GM21515 (cell line): Measurements from ENCODE around the gene VKORC1.

Experiments used
- ATAC-seq: cut with Tn5 transposase; IDR thresholded peaks from one replicate; pipeline ENCODE4 v1.9.1; 2021; ENCODE audit not compliant: unreplicated experiment

VKORC1 gene

DNA sequence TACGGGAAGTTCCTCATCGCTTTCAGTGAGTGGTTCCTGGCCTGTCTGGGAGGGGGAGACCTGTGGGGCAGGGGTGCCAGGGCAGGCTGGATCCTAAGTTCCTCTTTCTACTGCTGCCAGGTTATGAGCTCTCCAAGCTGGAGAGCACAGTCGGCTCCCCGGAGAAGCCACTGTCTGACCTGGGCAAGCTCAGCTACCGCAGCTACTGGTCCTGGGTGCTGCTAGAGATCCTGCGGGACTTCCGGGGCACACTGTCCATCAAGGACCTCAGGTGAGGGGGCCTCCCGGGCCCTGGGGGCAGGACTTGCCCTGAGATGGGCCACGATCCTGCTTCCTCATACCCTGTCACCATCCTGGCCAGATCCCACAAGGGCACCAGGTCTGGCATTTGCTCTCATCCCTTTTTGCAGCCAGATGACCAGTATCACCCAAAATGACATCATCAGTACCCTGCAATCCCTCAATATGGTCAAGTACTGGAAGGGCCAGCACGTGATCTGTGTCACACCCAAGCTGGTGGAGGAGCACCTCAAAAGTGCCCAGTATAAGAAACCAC is 35.8 kb upstream of the VKORC1 start:
- ATAC-seq: no peak

GRCh38 chr16:31129568-31130335 is 35.2 kb upstream of the VKORC1 start:
- ATAC-seq: no peak

- ATAC-seq: no peak
Observed at GRCh38 chr16:31128711-31129567, 34.3 kb upstream of the VKORC1 start.

- no peak for ATAC-seq
Observed at GRCh38 chr16:31127182-31127581, 32.6 kb upstream of the VKORC1 start.

- no peak for ATAC-seq
Observed at GRCh38 chr16:31125844-31126243, 31.2 kb upstream of the VKORC1 start.

GRCh38 chr16:31120129-31120528 is 25.5 kb upstream of the VKORC1 start:
- no peak for ATAC-seq

DNA sequence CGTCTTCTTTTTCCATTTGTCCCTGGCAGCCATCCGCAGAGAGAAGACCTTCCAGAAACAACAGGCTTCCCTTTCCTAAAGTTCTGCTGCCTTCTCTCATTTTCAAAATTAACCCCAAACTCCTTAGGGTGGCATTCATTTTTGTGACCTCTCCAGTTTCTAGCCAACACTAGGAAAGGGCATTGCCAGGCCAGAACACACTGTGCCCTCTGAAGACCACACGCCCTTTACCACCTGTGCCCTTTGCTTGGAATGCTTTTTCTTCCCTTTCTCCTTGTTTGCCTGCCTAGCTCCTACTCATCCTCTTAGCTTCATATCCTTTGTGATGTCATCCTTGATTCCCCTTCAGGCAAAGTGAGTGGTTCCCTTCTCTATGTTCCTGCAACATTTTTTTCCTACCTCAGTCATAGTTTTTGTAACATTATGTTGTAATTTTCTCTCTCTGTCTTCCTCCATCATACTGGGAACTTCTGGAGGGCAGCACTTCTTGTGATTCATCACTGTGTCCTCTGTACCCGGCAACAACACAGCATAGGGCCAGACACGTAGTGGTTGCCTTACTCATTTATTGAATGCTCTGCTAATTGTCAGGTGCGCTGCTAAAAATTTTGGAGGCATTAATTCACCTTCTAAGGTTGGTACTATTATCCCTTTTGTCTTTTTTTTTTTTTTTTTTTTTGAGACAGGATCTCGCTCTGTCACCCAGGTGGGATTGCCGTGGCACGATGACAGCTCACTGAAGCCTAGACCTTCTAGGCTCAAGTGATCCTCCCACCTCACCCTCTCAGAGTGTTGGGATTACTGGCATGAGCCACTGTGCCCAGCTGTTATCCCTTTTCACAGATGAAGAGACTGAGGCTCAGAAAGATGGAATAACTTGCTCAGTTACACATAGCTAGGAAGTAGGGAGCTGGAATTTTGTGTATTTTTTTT is 23.9 kb upstream of the VKORC1 start:
- no peak for ATAC-seq

- peak; percentile 85 for ATAC-seq
Observed at GRCh38 chr16:31117384-31118222, 23.0 kb upstream of the VKORC1 start, which contains the start of gene KAT8. Gene KAT8, plus strand, starts transcription at chr16:31117664. Its CDS starts 18 bp downstream, at chr16:31117682.

DNA sequence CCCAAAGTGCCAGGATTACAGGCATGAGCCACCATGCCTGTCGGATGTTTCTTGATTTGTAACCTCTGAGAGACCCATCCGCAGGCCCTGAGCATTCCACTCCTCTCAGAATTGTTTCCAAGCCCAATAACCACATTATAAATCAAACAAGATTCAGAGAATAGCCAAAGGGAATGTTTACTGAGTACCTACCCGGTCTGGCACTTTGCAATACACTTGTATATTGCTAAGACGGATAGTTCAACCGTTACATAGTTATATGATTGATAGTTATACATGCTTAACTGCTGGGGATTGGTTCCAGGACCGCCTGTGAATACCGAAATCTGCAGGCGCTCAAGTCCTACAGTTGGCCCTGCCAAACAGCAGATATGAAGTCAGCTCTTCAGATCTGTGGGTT is 19.9 kb upstream of the VKORC1 start:
- ATAC-seq: no peak

DNA sequence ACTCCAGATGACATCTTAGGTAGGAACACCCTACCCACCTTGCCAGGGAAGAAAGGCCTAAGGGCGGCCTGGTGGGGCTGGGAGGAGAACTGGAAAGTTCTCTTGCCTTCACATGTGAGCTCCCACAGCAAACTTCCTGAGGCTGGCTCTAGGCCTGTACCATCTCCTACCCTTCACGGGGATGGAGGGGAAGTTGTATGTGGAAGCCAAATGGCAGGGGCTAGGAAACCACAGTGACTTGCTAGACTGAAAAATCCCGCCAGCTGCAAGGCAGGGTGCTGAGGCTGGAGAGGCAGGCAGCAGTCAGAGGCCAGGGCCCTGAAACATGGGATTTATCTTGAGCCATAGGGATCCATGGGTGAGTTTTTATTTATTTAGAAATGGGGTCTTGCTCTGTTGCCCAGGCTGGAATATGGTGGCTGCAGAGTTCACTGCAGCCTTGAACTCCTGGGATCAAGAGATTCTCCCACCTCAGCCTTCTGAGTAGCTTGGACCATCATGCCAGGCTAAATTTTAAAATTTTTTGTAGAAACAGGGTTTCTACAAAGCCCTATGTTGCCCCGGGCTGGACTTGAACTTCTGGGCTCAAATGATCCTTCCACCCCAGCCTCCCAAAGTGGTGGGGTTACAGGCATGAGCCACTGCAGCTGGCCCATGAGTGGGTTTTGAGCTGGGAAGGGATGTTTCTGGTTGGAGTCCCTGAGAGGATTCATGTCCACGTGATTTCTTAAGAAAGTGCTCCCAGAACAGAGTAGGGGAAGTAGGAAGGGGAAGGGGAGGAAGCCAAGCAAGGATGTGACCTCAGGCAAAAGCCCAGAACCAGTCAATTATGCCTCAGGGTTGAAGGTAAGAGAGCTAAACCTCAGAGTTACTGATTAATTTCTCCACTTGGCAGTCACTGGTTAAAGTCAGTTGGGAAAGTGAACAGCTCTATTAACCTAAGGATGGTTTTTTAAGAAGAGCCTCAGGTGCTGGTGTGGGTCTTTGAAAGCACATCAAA is 18.8 kb upstream of the VKORC1 start:
- ATAC-seq: no peak

GRCh38 chr16:31112711-31113110 is 18.1 kb upstream of the VKORC1 start:
- ATAC-seq: no peak

- no peak for ATAC-seq
Observed at GRCh38 chr16:31111881-31112466, 17.4 kb upstream of the VKORC1 start.

DNA sequence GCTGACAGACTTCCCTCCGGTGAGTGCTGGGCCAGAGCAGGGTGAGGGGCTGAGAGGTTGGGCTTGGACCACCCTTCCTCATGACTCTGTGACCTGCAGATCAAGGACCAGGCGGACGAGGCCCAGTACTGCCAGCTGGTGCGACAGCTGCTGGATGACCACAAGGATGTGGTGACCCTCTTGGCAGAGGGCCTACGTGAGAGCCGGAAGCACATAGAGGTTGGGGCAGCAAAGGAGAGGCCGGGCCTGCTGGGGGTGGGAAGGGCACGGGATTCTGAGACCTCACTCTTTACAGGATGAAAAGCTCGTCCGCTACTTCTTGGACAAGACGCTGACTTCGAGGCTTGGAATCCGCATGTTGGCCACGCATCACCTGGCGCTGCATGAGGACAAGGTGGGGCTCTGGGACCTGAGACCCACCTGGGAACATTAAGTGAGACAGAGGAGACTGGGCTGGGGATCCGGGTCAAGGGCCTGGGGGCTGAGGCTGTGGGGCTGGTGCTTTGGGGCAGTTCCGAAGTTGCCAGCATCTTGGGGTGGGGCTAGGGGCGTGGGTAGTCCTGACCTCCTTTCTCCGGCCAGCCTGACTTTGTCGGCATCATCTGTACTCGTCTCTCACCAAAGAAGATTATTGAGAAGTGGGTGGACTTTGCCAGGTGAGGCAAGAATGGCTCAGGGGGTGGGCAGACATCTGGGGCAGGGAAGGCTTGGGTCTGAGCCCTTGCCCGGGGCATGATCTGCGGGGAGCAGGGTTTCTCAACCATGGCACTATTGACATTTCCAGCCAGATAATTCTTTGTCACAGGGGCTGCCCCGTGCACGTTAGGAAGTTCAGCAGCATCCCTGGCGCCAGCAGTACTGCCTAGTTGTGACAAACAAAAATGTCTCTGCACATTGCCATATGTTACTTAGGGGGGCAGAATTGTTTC is 15.8 kb upstream of the VKORC1 start:
- no peak for ATAC-seq

DNA sequence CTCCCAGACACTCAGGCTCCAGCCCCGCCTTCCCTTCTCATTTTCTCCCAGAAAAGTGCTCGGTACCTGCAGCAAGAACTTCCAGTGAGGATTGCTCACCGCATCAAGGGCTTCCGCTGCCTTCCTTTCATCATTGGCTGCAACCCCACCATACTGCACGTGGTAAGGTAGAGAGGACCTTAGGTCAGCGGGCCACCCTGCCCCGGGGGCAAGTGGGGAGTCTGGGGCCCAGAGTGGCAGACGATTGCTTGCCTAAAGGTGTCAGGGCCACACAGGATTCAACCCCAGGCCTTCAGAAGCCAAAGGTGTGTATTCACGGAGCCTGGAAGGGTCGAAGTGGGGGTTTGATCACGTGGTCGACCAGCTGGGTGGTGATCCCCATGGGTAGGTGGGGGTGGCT is 15.0 kb upstream of the VKORC1 start:
- no peak for ATAC-seq

GRCh38 chr16:31108794-31109558 is 14.4 kb upstream of the VKORC1 start:
- no peak for ATAC-seq

GRCh38 chr16:31108035-31108793 is 13.6 kb upstream of the VKORC1 start, which contains the start of gene BCKDK:
Gene BCKDK, plus strand, starts transcription at chr16:31108386. Its CDS starts 838 bp downstream, at chr16:31109224.
- peak; percentile 75 for ATAC-seq
